NT2/D1 (cell line): Measurements from ENCODE around the gene SNRPD3.
"Not testable (repeated sequence)": the region's sequence is repeated elsewhere in the genome, so short reads cannot be mapped to it uniquely, and the experiment has no call there.

Experiments
- DNase-seq: peaks from one replicate; pipeline ENCODE4 v3.0.0-alpha.2; 2011; ENCODE audit warnings: low read depth, low spot score
- H3K27me3 ChIP-seq: 2 replicates; pipeline ENCODE4 v1.6.0; 2011; ENCODE audit warnings: mild to moderate bottlenecking; ENCODE audit not compliant: insufficient read length, insufficient read depth
- H3K36me3 ChIP-seq: 2 replicates; pipeline ENCODE4 v1.6.1; 2011; ENCODE audit warnings: mild to moderate bottlenecking, low read length, mixed read lengths; ENCODE audit not compliant: insufficient read depth, insufficient read length
- H3K4me1 ChIP-seq: 2 replicates; pipeline ENCODE4 v1.5.1; 2011; ENCODE audit not compliant: insufficient read depth, insufficient read length
- H3K4me3 ChIP-seq: 2 replicates; pipeline ENCODE4 v1.5.1; 2011; ENCODE audit warnings: low read depth; ENCODE audit not compliant: insufficient read length
- H3K9ac ChIP-seq: 2 replicates; pipeline ENCODE4 v1.6.0; 2011; ENCODE audit warnings: low read depth; ENCODE audit not compliant: insufficient read length
- H3K9me3 ChIP-seq: 2 replicates; pipeline ENCODE4 v1.5.1; 2011; ENCODE audit warnings: mild to moderate bottlenecking, low read length; ENCODE audit not compliant: insufficient read depth
- SUZ12 ChIP-seq: IDR thresholded peaks from 2 replicates; pipeline ENCODE4 v1.6.1; 2011; ENCODE audit not compliant: insufficient read length, insufficient read depth; ENCODE audit errors: extremely low read depth
- YY1 ChIP-seq: IDR thresholded peaks from 2 replicates; pipeline ENCODE4 v1.6.1; 2011; ENCODE audit not compliant: insufficient read length, insufficient read depth
- ZNF274 ChIP-seq: IDR thresholded peaks from 2 replicates; pipeline ENCODE4 v1.6.1; 2011; ENCODE audit warnings: mild to moderate bottlenecking, low read depth, low read length

The SNRPD3 gene

DNA sequence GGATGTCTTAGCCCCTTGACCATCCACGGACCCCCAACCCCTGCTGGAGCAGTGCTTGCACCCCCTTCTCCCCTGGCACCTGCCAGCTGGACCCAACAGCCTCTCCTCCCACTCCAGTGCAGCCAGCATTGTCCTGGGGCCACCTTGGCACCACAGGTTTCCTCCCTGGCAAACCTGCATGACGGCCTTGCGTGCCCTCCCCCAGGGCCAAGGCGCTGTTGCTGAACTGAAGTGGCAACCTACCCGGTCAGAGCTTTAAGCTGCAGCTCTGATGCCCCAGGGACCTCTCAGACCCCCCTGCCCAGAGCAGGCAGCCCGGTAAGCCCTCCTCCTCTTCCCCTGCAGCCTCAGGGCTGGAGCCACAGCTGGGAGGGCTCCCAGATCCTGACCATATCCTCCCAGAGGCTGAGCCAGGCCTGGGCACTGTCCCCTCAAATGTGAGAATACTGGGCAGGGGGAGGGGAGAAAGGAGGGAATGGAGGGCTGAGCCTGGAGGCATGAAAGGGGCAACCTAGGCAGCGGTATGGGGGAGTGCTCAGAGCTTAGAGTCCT, 38.8 kb downstream of the SNRPD3 start:
- H3K36me3 ChIP-seq = no peaks in the 10 kb centered on the region
- no peak overlapping the region for H3K4me3 ChIP-seq
- no peaks in the 10 kb centered on the region for H3K9me3 ChIP-seq
- H3K4me1 ChIP-seq = peaks cover 20% of the 10 kb centered on the region
- no peaks in the 10 kb centered on the region for H3K27me3 ChIP-seq
- H3K9ac ChIP-seq = peak overlapping the region; percentile 58
- no peak for TF ChIP-seq YY1
- TF ChIP-seq ZNF274 = no peak
- TF ChIP-seq SUZ12 = no peak
- DNase-seq = no peak

DNA sequence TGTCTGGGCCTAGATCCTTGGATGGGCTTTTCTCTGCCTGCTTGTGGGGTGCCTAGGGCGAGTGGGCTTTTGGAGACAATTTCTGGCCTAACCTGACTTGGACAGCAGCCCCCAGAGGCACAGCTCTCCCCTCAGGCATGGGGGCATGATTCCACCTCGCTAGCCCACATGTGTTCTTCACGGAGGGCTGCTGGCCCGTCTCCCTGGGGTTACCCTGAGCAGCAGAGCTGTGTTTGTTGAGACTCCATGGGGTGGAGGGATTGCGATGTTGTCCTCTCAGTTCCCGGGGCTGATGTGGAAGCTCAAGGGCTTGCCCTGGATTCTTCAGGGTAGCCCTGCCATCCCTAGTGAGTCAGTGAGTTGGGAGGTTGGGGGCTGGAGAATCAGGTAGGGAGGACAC, 39.4 kb downstream of the SNRPD3 start:
- no peak for DNase-seq
- H3K9ac ChIP-seq = peak overlapping the region; percentile 58
- TF ChIP-seq YY1 = no peak
- no peak for TF ChIP-seq ZNF274
- no peak for TF ChIP-seq SUZ12

GRCh38 chr22:24595863-24596262, 40.1 kb downstream of the SNRPD3 start:
- no peak overlapping the region for H3K9ac ChIP-seq
- no peak for TF ChIP-seq YY1
- TF ChIP-seq ZNF274 = no peak
- TF ChIP-seq SUZ12 = no peak
- H3K36me3 ChIP-seq = no peaks in the 10 kb centered on the region
- H3K4me3 ChIP-seq = no peak overlapping the region
- no peaks in the 10 kb centered on the region for H3K9me3 ChIP-seq
- no peaks in the 10 kb centered on the region for H3K27me3 ChIP-seq
- H3K4me1 ChIP-seq = peaks cover 23% of the 10 kb centered on the region
- DNase-seq = no peak

More for the DNA sequence above, 39.4 kb downstream of the SNRPD3 start:
- H3K4me3 ChIP-seq = no peak overlapping the region
- H3K9me3 ChIP-seq = no peaks in the 10 kb centered on the region
- no peaks in the 10 kb centered on the region for H3K36me3 ChIP-seq
- no peaks in the 10 kb centered on the region for H3K27me3 ChIP-seq
- H3K4me1 ChIP-seq = peaks cover 23% of the 10 kb centered on the region

DNA sequence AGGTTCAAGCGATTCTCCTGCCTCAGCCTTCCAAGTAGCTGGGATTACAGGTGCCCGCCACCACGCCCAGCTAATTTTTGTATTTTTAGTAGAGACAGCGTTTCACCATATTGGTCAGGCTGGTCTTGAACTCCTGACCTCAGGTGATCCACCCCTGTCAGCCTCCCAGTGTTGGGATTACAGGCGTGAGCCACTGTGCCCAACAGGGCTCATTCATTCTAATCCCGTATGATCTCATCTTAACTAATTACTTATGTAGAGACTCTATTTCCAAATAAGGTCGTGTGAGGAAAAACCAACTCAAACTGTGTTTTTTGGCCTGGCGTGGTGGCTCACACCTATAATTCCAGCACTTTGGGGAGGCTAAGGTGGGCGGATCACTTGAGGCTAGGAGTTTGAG, 41.3 kb downstream of the SNRPD3 start:
- not testable (repeated sequence) for H3K9ac ChIP-seq, DNase-seq, H3K27me3 ChIP-seq, H3K36me3 ChIP-seq, H3K4me3 ChIP-seq, H3K9me3 ChIP-seq
- H3K4me1 ChIP-seq = peaks cover 21% of the 10 kb centered on the region

DNA sequence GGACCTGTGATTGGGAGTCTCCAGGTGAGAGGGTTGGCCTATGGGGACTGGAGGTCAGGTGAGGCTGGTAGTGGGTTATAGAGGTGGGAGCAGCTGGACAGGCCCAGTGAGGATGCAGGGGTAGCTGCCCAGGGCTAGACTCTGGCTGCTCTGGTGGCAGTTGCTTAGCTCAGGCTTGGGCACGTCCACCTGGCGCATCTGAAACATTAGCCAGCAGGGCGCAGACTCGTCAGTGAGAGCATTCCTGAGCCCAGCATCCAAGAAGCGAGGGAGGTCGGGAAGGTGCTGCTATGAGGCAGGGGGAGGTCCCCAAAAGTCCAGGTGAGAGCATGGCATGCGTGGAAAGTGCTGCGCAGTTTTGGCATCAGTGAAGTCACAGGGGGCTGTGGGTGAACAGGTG, 43.7 kb downstream of the SNRPD3 start:
- no peaks in the 10 kb centered on the region for H3K9me3 ChIP-seq
- H3K4me3 ChIP-seq = no peak overlapping the region
- TF ChIP-seq YY1 = no peak
- H3K36me3 ChIP-seq = no peaks in the 10 kb centered on the region
- H3K4me1 ChIP-seq = peaks cover 11% of the 10 kb centered on the region
- no peak overlapping the region for H3K9ac ChIP-seq
- DNase-seq = no peak
- no peaks in the 10 kb centered on the region for H3K27me3 ChIP-seq

- not testable (repeated sequence) for DNase-seq, H3K9me3 ChIP-seq, H3K36me3 ChIP-seq, H3K9ac ChIP-seq, H3K4me3 ChIP-seq, H3K27me3 ChIP-seq
- H3K4me1 ChIP-seq = peaks cover 10% of the 10 kb centered on the region
Measured at GRCh38 chr22:24599958-24600715, 44.3 kb downstream of the SNRPD3 start.

DNA sequence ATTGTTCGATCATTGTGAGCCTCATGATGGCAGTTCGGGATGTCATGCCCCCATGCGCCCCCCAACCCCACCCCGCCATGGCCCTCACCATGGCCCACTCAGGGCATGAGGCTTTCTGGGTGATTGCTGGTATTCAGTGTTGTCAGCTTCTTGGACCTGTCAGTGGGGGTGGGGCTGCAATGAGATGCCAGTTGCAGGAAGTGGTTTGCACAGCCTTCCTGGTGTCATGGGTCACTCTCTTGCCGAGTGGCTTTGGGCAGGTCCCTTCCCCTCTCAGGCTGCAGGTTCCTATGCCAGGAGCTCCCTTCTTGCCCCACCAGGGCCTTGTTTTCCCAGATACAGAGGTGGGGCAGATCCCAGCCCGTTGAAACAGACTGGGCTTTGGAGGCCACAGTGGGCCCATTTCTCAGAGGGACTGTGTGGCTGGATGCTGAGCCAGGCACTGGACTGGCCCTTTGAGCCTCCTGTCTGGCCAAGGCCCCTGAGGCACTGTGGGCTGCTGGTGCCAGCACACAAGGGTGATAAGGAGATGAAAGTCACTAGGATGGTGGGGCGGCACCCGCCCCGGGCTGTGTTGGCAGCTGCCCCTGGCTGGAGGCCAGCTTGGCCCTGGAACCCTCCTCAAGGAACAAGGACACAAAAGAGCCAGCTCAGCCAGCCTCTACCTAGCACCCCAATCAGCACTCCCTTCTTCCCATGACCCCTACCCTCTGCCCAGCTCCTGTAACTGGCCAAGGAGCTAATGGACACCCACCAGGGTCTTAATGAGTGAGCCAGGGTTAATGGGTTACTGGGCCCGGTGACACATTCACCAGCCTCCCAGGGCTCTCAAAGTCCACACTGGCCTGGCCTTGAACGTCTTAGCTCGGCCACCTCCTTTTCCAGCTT, 45.7 kb downstream of the SNRPD3 start:
- H3K36me3 ChIP-seq = no peaks in the 10 kb centered on the region
- no peak overlapping the region for H3K4me3 ChIP-seq
- peaks cover 6% of the 10 kb centered on the region for H3K4me1 ChIP-seq
- DNase-seq = no peak
- H3K9me3 ChIP-seq = no peaks in the 10 kb centered on the region
- TF ChIP-seq SUZ12 (no peak), ZNF274 (no peak), YY1 (no peak)
- no peak overlapping the region for H3K9ac ChIP-seq
- no peaks in the 10 kb centered on the region for H3K27me3 ChIP-seq

- H3K9ac ChIP-seq, H3K27me3 ChIP-seq, DNase-seq, H3K4me1 ChIP-seq, H3K36me3 ChIP-seq, H3K9me3 ChIP-seq, H3K4me3 ChIP-seq: not testable (repeated sequence)
Measured at GRCh38 chr22:24602105-24602749, 46.4 kb downstream of the SNRPD3 start.

- H3K4me3 ChIP-seq = peak within 1 kb of the TSS; percentile 39
- H3K9ac ChIP-seq, H3K27me3 ChIP-seq, DNase-seq, H3K9me3 ChIP-seq, H3K4me1 ChIP-seq, H3K36me3 ChIP-seq: not testable (repeated sequence)
Measured at GRCh38 chr22:24602847-24603769, 47.3 kb downstream of the SNRPD3 start, which contains the start of gene GGT1. TSS of gene GGT1 (plus strand) at chr22:24603193. CDS start at chr22:24611082, 7,889 bp downstream.
